ENCODE data around the gene UBR4. TPM values are rescaled to one million over a fixed set of nuclear protein-coding genes. Genes with fewer than 3 reads are reported as not detected.

Gene UBR4
- total RNA-seq, 1 donor from 2014 or later: 58.1 TPM

GRCh38 chr1:19165501-19165900, 44.6 kb downstream of the UBR4 start:
- DNase-seq: no peak
- intact Hi-C loops (cut with DNase I): loop anchor here (10.0 kb wide), 1 partner anchor 61 kb away; no protein-coding TSS in a partner anchor
- ATAC-seq (ENCODE audit: poor library complexity): no peak

GRCh38 chr1:19164274-19165015, 45.6 kb downstream of the UBR4 start:
- intact Hi-C loops (cut with DNase I): loop anchor here (10.0 kb wide), 1 partner anchor 60 kb away; no protein-coding TSS in a partner anchor
- ATAC-seq (ENCODE audit: poor library complexity): no peak
- DNase-seq: no peak

GRCh38 chr1:19163261-19163660, 46.8 kb downstream of the UBR4 start:
- intact Hi-C loops (cut with DNase I): loop anchor here (10.0 kb wide), 1 partner anchor 58 kb away; no protein-coding TSS in a partner anchor
- no peak for ATAC-seq (ENCODE audit: poor library complexity)

GRCh38 chr1:19160831-19161230, 49.2 kb downstream of the UBR4 start:
- intact Hi-C loops (cut with DNase I): loop anchor here (10.0 kb wide), 1 partner anchor 56 kb away; no protein-coding TSS in a partner anchor
- DNase-seq: no peak
- ATAC-seq (ENCODE audit: poor library complexity): no peak

More at GRCh38 chr1:19163261-19163660, 46.8 kb downstream of the UBR4 start:
- no peak for DNase-seq

GRCh38 chr1:19157653-19158052, 52.4 kb downstream of the UBR4 start:
- intact Hi-C loops (cut with DNase I): no loop called here
- DNase-seq: no peak
- no peak for ATAC-seq (ENCODE audit: poor library complexity)

- peak; percentile 55 for DNase-seq
- intact Hi-C loops (cut with DNase I): no loop called here
- peak; percentile 78 for ATAC-seq (ENCODE audit: poor library complexity)
These were observed 53.4 kb downstream of the UBR4 start for GRCh38 chr1:19156676-19157075.

- DNase-seq (no peak), ATAC-seq (ENCODE audit: poor library complexity) (no peak)
- intact Hi-C loops (cut with DNase I): no loop called here
These were observed 55.2 kb downstream of the UBR4 start for GRCh38 chr1:19154876-19155275.

GRCh38 chr1:19153169-19153568, 56.9 kb downstream of the UBR4 start:
- ATAC-seq (ENCODE audit: poor library complexity) (no peak), DNase-seq (no peak)
- intact Hi-C loops (cut with DNase I): no loop called here

GRCh38 chr1:19151537-19151936, 58.5 kb downstream of the UBR4 start:
- ATAC-seq (ENCODE audit: poor library complexity) (no peak), DNase-seq (no peak)
- intact Hi-C loops (cut with DNase I): no loop called here

GRCh38 chr1:19149736-19150135, 60.3 kb downstream of the UBR4 start:
- no peak for ATAC-seq (ENCODE audit: poor library complexity)
- DNase-seq: no peak
- intact Hi-C loops (cut with DNase I): no loop called here

GRCh38 chr1:19140465-19140864, 69.6 kb downstream of the UBR4 start:
- ATAC-seq (ENCODE audit: poor library complexity): no peak
- DNase-seq: no peak
- intact Hi-C loops (cut with DNase I): no loop called here

GRCh38 chr1:19139711-19140110, 70.4 kb downstream of the UBR4 start:
- ATAC-seq (ENCODE audit: poor library complexity) (no peak), DNase-seq (no peak)
- intact Hi-C loops (cut with DNase I): no loop called here

- intact Hi-C loops (cut with DNase I): no loop called here
- ATAC-seq (ENCODE audit: poor library complexity) (no peak), DNase-seq (no peak)
These were observed 71.0 kb downstream of the UBR4 start for GRCh38 chr1:19138958-19139581.

- intact Hi-C loops (cut with DNase I): no loop called here
- no peak for ATAC-seq (ENCODE audit: poor library complexity)
These were observed 71.7 kb downstream of the UBR4 start for GRCh38 chr1:19138331-19138730.

GRCh38 chr1:19137158-19137557, 72.9 kb downstream of the UBR4 start:
- ATAC-seq (ENCODE audit: poor library complexity) (no peak), DNase-seq (no peak)
- intact Hi-C loops (cut with DNase I): no loop called here

More at GRCh38 chr1:19138331-19138730, 71.7 kb downstream of the UBR4 start:
- DNase-seq: no peak

- no peak for DNase-seq
- ATAC-seq (ENCODE audit: poor library complexity): no peak
- intact Hi-C loops (cut with DNase I): no loop called here
These were observed 76.7 kb downstream of the UBR4 start for GRCh38 chr1:19133360-19133759.

- ATAC-seq (ENCODE audit: poor library complexity) (no peak), DNase-seq (no peak)
- intact Hi-C loops (cut with DNase I): no loop called here
These were observed 79.6 kb downstream of the UBR4 start for GRCh38 chr1:19130468-19130867.

- ATAC-seq (ENCODE audit: poor library complexity): no peak
- DNase-seq: no peak
- intact Hi-C loops (cut with DNase I): loop anchor here (10.0 kb wide), 1 partner anchor 46 kb away; no protein-coding TSS in a partner anchor
These were observed 81.0 kb downstream of the UBR4 start for GRCh38 chr1:19128968-19129514.

- ATAC-seq (ENCODE audit: poor library complexity): no peak
- no peak for DNase-seq
- intact Hi-C loops (cut with DNase I): loop anchor here (10.0 kb wide), 1 partner anchor 51 kb away; no protein-coding TSS in a partner anchor
These were observed 85.8 kb downstream of the UBR4 start for GRCh38 chr1:19124273-19124672.

- intact Hi-C loops (cut with DNase I): loop anchor here (10.0 kb wide), 1 partner anchor 51 kb away; no protein-coding TSS in a partner anchor
- DNase-seq (no peak), ATAC-seq (ENCODE audit: poor library complexity) (peak; percentile 73)
These were observed 86.2 kb downstream of the UBR4 start for GRCh38 chr1:19123837-19124236.

Data from Right ventricle myocardium superior (tissue), 1 donor.